Measurements from ENCODE around the gene ABCA1.
"Not testable (repeated sequence)": the region's sequence is repeated elsewhere in the genome, so short reads cannot be mapped to it uniquely, and the experiment has no call there.

The ABCA1 gene

GRCh38 chr9:104774831-104775573, 153.0 kb downstream of the ABCA1 start:
- DNase-seq (ENCODE audit: low read depth in 2 of 3, low spot score in 1 of 3) = no peak

DNA sequence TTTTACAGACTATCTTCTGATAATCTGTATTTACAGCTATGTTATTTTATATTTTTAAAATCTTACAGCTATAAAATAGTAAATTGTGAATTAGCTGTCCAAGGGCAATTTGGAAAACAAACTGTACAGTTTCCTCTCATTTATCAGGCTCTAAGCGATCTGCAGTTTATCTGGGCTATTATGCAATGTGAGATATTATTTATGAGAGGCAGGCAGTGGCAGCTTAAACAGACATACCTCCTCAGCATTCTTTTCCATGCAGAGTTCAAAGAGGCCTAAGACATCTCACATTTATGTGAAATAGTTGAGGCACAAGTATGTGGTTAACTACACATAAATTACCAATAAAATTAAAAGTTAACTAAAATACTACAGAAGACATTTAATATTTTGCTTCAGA, 153.8 kb downstream of the ABCA1 start:
- DNase-seq (ENCODE audit: low read depth in 2 of 3, low spot score in 1 of 3) = no peak

DNA sequence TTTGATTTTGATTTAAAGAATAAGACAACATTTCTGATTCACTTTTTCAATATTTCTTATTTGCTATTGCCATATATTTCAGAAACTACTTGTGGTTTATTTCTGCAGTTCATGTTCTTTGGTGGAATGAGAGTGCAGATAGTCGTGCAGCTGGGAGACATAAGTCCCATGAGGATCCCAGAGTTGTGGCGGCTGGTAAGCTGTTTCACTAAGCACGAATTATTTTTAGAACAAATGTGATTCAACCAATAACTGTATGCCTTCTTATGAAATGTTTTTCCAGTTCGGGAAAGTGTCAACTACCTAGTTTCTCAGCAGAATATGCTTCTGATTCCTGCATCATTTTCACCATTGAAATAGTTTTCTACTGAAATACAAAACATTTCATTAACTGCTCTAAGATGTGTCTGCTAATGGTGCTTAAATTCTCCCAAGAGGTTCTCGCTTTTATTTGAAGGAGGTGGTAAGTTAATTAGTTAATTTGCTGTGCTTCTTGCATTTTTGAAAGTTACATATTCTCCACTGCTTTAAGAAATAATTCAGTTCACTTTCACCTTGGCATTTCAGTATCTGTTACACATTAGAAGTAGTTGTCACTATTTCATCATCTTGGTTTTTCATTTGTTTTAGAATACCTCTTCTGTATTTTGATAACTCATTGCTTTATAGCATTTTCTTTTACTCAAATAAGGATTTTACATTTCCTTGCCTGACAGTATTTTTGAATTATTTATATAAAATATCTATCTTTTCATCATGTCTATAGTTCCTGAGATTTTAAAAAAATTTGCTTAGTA, 155.0 kb downstream of the ABCA1 start:
- DNase-seq (ENCODE audit: low read depth in 2 of 3, low spot score in 1 of 3) = no peak

GRCh38 chr9:104769655-104770054, 158.3 kb downstream of the ABCA1 start:
- DNase-seq (ENCODE audit: low read depth in 2 of 3, low spot score in 1 of 3) = no peak

GRCh38 chr9:104769029-104769428, 158.9 kb downstream of the ABCA1 start:
- DNase-seq (ENCODE audit: low read depth in 2 of 3, low spot score in 1 of 3) = not testable (repeated sequence)

GRCh38 chr9:104767507-104767906, 160.4 kb downstream of the ABCA1 start:
- DNase-seq (ENCODE audit: low read depth in 2 of 3, low spot score in 1 of 3) = no peak

- DNase-seq (ENCODE audit: low read depth in 2 of 3, low spot score in 1 of 3) = no peak
These were observed 161.9 kb downstream of the ABCA1 start for GRCh38 chr9:104766025-104766424.

DNA sequence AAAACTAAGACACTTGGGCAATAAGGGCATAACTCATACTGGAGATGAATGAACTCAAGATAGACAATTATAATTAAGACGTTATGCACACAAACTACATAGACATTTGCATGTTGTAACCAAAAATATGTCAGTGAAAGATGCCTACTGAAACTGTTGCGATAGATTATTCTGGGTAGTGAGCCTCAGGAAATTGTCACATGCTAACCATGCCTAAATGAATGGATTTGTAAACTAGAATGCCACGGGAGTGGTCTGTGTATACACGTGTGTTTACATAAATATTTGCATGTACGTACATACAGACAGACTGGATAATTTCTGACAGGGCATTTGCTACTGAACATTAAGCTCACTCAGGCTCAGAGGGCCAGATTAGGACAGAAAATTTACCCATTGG, 162.8 kb downstream of the ABCA1 start:
- no peak for DNase-seq (ENCODE audit: low read depth in 2 of 3, low spot score in 1 of 3)

GRCh38 chr9:104758974-104759373, 169.0 kb downstream of the ABCA1 start:
- DNase-seq (ENCODE audit: low read depth in 2 of 3, low spot score in 1 of 3) = no peak

GRCh38 chr9:104750185-104750767, 177.7 kb downstream of the ABCA1 start:
- no peak for DNase-seq (ENCODE audit: low read depth in 2 of 3, low spot score in 1 of 3)

DNA sequence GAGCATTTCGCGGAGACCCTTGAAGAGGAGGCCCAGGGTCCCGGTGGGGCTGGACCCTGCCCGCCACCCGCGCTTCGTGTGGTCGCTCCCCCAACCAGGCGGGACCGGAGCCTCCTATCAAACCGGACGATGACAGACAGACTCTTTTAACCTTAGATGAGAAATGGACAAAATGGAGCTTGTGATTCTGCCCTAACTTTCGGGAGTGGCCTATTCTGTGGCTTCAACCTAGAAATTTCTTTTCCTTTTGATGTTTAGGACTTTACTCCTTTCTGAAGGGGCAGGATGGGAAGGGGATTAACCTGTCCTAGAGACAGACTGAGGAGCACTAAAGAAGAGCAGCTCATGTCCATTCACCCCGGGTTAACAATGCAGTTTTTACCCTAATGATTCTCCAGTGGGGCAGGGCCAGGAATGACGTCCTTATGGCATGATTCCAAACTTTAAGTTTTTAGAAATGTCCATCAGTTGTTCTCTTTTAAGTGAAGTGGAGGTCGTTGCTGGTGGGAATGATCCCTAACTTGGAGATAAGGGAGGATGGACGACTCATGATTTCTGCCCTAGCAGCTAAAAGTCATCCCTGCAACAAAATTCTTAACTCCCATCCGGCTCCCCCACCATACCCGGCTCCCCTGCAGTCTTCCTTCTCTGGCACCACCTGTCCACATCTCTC, 179.5 kb downstream of the ABCA1 start:
- peak in 1 of 3 donors; percentile 1 for DNase-seq (ENCODE audit: low read depth in 2 of 3, low spot score in 1 of 3)

DNA sequence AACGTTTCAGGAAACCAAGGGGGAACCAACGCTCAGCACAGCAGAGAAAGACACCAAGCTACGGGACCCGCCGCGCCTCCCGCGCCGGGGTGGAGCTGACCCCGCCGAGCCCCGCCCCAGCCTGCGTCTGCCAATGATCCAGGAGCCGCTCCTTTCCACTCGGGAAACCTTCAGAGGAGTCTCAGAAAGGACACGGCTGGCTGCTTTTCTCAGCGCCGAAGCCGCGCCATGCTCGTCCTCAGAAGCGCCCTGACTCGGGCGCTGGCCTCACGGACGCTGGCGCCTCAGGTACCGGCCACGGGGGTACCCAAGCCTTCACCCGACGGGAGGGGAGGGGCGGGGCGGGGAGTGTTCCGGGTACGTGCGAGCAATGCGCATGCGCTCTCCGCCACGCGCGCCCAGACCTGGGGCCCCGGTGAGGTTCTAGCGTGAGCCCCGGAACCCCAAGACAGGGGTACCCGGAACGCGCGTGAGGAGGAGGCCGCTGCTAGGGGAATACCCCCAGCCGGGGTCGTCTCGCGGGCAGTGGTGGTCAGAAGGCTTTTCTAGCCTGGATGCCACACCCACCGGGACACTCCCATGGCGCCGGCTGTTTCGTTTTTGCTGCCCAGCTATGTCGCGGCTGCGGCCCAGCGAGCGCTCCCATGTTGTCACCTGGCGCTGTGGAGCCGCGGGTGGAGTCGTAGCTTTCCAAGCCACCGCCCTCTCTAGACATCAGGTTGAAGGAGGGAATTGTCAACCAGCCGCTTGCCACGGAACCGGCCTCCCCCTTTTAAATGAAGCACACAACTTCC, 180.2 kb downstream of the ABCA1 start, which contains the start of gene NIPSNAP3A:
TSS of gene NIPSNAP3A (plus strand) at position 119 of the 794 bp plus-strand sequence. CDS start at position 229, 110 bp downstream.
- peak; percentile 69 to 85 (median 76) for DNase-seq (ENCODE audit: low read depth in 2 of 3, low spot score in 1 of 3)

GRCh38 chr9:104747245-104747564, 180.8 kb downstream of the ABCA1 start:
- no peak for DNase-seq (ENCODE audit: low read depth in 2 of 3, low spot score in 1 of 3)

DNA sequence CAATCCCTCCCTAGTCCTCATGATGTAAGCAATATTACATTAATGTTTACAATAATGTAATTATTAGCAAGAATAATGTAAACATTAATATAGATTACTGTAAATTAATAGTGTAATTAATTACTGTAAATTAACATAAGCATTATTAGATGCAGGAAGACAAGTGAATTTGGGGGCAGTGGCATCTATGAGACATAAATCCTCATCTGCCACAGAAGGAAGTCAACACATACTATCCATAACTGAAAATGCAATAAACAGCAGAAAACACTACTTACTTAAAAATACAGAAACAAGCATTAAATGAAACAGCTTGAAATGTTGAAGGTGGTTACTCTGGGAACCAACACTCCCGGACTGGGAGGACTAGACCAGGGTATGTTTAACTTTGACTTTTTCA, 181.2 kb downstream of the ABCA1 start:
- no peak for DNase-seq (ENCODE audit: low read depth in 2 of 3, low spot score in 1 of 3)

- no peak for DNase-seq (ENCODE audit: low read depth in 2 of 3, low spot score in 1 of 3)
These were observed 181.7 kb downstream of the ABCA1 start for GRCh38 chr9:104746285-104746684.

DNA sequence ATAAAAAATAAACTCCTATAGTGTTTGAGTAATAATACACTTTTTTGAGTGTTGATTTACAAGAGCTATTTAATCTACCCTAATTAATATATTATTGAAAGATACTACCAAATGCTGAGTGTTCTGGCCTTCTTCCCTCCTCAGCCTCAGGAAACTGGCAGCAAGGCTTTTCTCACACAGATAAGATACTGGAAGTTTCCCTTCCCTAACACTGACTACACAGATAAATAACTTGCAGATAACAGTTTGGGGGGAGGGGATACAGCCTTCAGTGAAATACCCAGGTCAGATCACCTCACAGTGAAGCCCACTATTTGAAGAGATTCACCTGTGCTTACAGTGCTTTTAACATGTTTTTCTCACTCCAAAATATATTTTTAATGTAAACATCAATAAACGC, 182.1 kb downstream of the ABCA1 start:
- no peak for DNase-seq (ENCODE audit: low read depth in 2 of 3, low spot score in 1 of 3)

- peak in 1 of 3 donors; percentile 56 for DNase-seq (ENCODE audit: low read depth in 2 of 3, low spot score in 1 of 3)
These were observed 184.5 kb downstream of the ABCA1 start for GRCh38 chr9:104743376-104743985.

- no peak for DNase-seq (ENCODE audit: low read depth in 2 of 3, low spot score in 1 of 3)
These were observed 187.3 kb downstream of the ABCA1 start for GRCh38 chr9:104740621-104741020.

DNA sequence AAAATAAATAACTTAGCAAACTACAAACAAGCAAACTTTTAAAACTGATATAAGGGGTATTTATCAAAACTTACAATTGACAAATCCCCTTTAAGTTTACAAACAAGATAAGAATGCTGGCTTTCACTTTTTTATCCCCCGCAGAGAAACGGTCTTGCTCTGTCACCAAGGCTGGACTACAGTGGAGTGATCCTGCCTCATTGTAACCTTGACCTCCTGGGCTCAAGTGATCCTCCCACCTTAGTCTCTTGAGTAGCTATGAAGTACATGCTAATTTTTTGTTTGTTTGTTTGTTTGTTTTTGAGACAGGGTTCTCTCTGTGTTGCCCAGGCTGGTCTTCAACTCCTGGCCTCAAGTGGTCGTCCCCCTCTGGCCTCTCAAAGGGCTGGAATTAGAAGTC, 189.5 kb downstream of the ABCA1 start:
- no peak for DNase-seq (ENCODE audit: low read depth in 2 of 3, low spot score in 1 of 3)

Measured in stimulated activated CD4-positive, alpha-beta T cell treated with anti-CD3 and anti-CD28 coated beads, Interleukin-12 subunit alpha, Interleukin-12 subunit beta, amount 100 ng/mL, for 48 hours (primary cell).